ENCODE data around the gene CDH20. TPM values are rescaled to one million over a fixed set of nuclear protein-coding genes. Genes with fewer than 3 reads are reported as not detected.

Gene CDH20
- total and polyA plus RNA-seq, 2 of the 4 experiments (the other 2 are of a cell fraction) = not detected

- Histone ChIP-seq H2BK120ac (ENCODE audit: low read depth, low read length) (no peak overlapping the region), H2BK20ac (ENCODE audit: low read depth, low read length) (no peak overlapping the region), H4K8ac (ENCODE audit: low read depth in 2 of 2, low read length in 2 of 2) (no peak overlapping the region), H2BK15ac (ENCODE audit: low read depth, low read length) (no peak overlapping the region), H3K23ac (ENCODE audit: low read depth, low read length) (no peak overlapping the region), H3K79me1 (ENCODE audit: low read depth in 1 of 2, low read length in 2 of 2) (no peaks in the 10 kb centered on the region), H3K4ac (ENCODE audit: low read depth, low read length) (no peak overlapping the region), H4K5ac (ENCODE audit: low read depth, low read length) (no peak overlapping the region), H3K9ac (ENCODE audit: low read depth, low read length) (no peak overlapping the region), H4K20me1 (ENCODE audit: insufficient read depth, low read length) (no peaks in the 10 kb centered on the region), H3K27me3 (ENCODE audit: control insufficient read depth, insufficient read depth, low read length) (no peaks in the 10 kb centered on the region), H2BK5ac (ENCODE audit: low read depth, low read length, poor library complexity, severe bottlenecking) (no peak overlapping the region), H2AK9ac (replicated peaks; ENCODE audit: low read depth, low read length, poor library complexity) (no peak overlapping the region), H3K9me3 (ENCODE audit: control insufficient read depth, insufficient read depth, low read length) (no peaks in the 10 kb centered on the region), H3K27ac (ENCODE audit: insufficient read depth, low read length) (no peak overlapping the region), H3K4me2 (ENCODE audit: low read depth, low read length) (no peak overlapping the region), H3K14ac (replicated peaks; ENCODE audit: low read depth, low read length) (no peak overlapping the region), H3K4me3 (ENCODE audit: insufficient read depth, low read depth, low read length) (no peak overlapping the region), H4K91ac (ENCODE audit: insufficient read depth, low read depth, low read length) (no peak overlapping the region), H3K36me3 (ENCODE audit: control insufficient read depth, insufficient read depth, low read length) (no peaks in the 10 kb centered on the region), H3K9me1 (ENCODE audit: insufficient read depth, low read length) (no peaks in the 10 kb centered on the region), H2AK5ac (ENCODE audit: low read depth, low read length) (no peak overlapping the region), H2AFZ (replicated peaks; ENCODE audit: low read length, poor library complexity) (no peak overlapping the region), H3K4me1 (ENCODE audit: control insufficient read depth, insufficient read depth, low read length) (no peaks in the 10 kb centered on the region), H3K56ac (ENCODE audit: extremely low read depth, insufficient read depth, low read length) (no peak overlapping the region), H3K18ac (ENCODE audit: low read depth, low read length) (no peak overlapping the region)
- TF ChIP-seq USF2 (IDR thresholded peaks at IDR 0.05; ENCODE audit: low read depth, low read length) (no peak), CTCF (conservative IDR thresholded peaks at IDR 0.05; ENCODE audit: low read depth, low read length) (no peak), BHLHE40 (IDR thresholded peaks at IDR 0.05; ENCODE audit: low read depth, low read length) (no peak), RAD21 (IDR thresholded peaks at IDR 0.05; ENCODE audit: low read length) (no peak)
- ChIA-PET POLR2A (ENCODE audit: unreplicated experiment) (no interaction called here), CTCF (no interaction called here)
- intact Hi-C loops (cut with micrococcal nuclease) = no loop called here
- WGBS, 2 experiments (ENCODE audit: extremely low coverage in 2 of 2, insufficient read length in 1 of 2) = no CpG with 5 or more reads among the region's 4 CpGs
- no peak for ATAC-seq (ENCODE audit: low read depth)
- in situ Hi-C loops (cut with MboI; ENCODE audit: low sequenced_read_pairs) = no loop called here
- DNase-seq = no peak
- dilution Hi-C loops (cut with HindIII; ENCODE audit: low sequenced_read_pairs, unreplicated experiment) = no loop called here
- no TSS peak for BruUV-seq (replicated peaks)
These were observed 95.0 kb downstream of the CDH20 start for GRCh38 chr18:61428266-61428665.
